Upper lobe of right lung (tissue), 1 donor: ENCODE results near the gene BCAR3. TPM values are rescaled to one million over a fixed set of nuclear protein-coding genes. Genes with fewer than 3 reads are reported as not detected.
A peak's percentile ranks its signal among the peaks of the same experiment; 100 is the strongest.

Experiments
- ATAC-seq: fragments of 200-7000 bp; cut with Tn5 transposase; one replicate; pipeline ENCODE4 v1.9.1; 2020; ENCODE audit warnings: mild to moderate bottlenecking, moderate library complexity
- DNase-seq: peaks from one replicate; pipeline ENCODE4 v3.0.0-alpha.2; 2020
- H3K27ac ChIP-seq: fragments of 200-600 bp; one replicate; pipeline ENCODE4 v1.8.0; 2022
- H3K27me3 ChIP-seq: fragments of 200-600 bp; one replicate; pipeline ENCODE4 v1.8.0; 2022; ENCODE audit warnings: mild to moderate bottlenecking
- H3K36me3 ChIP-seq: fragments of 200-600 bp; one replicate; pipeline ENCODE4 v1.8.0; 2022
- H3K4me1 ChIP-seq: fragments of 200-600 bp; one replicate; pipeline ENCODE4 v1.8.0; 2022
- H3K4me3 ChIP-seq: fragments of 200-600 bp; one replicate; pipeline ENCODE4 v1.8.0; 2022; ENCODE audit warnings: mild to moderate bottlenecking
- H3K9me3 ChIP-seq: fragments of 200-600 bp; one replicate; pipeline ENCODE4 v1.8.0; 2022
- CTCF ChIP-seq: fragments of 200-600 bp; IDR thresholded peaks from one replicate; pipeline ENCODE4 v1.8.0; 2022; ENCODE audit warnings: antibody characterized with exemption
- intact Hi-C: fragments of 100-400 bp; cut with DNase I; formaldehyde crosslinking; loops from one replicate; pipeline ENCODE4 v1.11.0; 2022
- total RNA-seq: library from RNA; stranded (reverse); fragmentation: NEBNext Ultra II Directional; extraction: Animal tissue kit (Norgen Biotek cat#: 25700); gene quantifications from one replicate; pipeline ENCODE4 v1.2.1, GENCODE V29; 2021
- donor health status: DM: no; HTN: yes; CAD: no; lungs with severe emphysema.

The BCAR3 gene
- total RNA-seq, 1 donor from 2014 or later: 23.5 TPM

- TF ChIP-seq CTCF: no peak
- ATAC-seq (no peak), DNase-seq (peak; percentile 36)
- Histone ChIP-seq H3K4me1 (peaks cover 23% of the 10 kb centered on the region), H3K4me3 (no peak overlapping the region), H3K9me3 (no peaks in the 10 kb centered on the region), H3K27me3 (no peaks in the 10 kb centered on the region), H3K27ac (no peak overlapping the region), H3K36me3 (no peaks in the 10 kb centered on the region)
- intact Hi-C loops: no loop called here
Measured at GRCh38 chr1:93694039-93694438, 12.4 kb upstream of the BCAR3 start.

- peak; percentile 77 for ATAC-seq
- peak; percentile 63 for DNase-seq
Measured at GRCh38 chr1:93692983-93693591, 11.4 kb upstream of the BCAR3 start.

GRCh38 chr1:93692451-93692861, 10.8 kb upstream of the BCAR3 start:
- peak; percentile 26 for DNase-seq
- no peaks in the 10 kb centered on the region for H3K36me3 ChIP-seq
- TF ChIP-seq CTCF: no peak
- no peak overlapping the region for H3K4me3 ChIP-seq
- intact Hi-C loops: no loop called here
- H3K9me3 ChIP-seq: no peaks in the 10 kb centered on the region
- peak overlapping the region; percentile 55 for H3K27ac ChIP-seq
- peak; percentile 32 for ATAC-seq
- peaks cover 23% of the 10 kb centered on the region for H3K4me1 ChIP-seq
- H3K27me3 ChIP-seq: no peaks in the 10 kb centered on the region

More at GRCh38 chr1:93692983-93693591, 11.4 kb upstream of the BCAR3 start:
- Histone ChIP-seq H3K4me3 (no peak overlapping the region), H3K9me3 (no peaks in the 10 kb centered on the region), H3K4me1 (peaks cover 23% of the 10 kb centered on the region), H3K36me3 (no peaks in the 10 kb centered on the region), H3K27ac (peak overlapping the region; percentile 55), H3K27me3 (no peaks in the 10 kb centered on the region)
- no peak for TF ChIP-seq CTCF
- intact Hi-C loops: no loop called here

GRCh38 chr1:93692026-93692425, 10.4 kb upstream of the BCAR3 start:
- no peak for TF ChIP-seq CTCF
- H3K4me1 ChIP-seq: peaks cover 23% of the 10 kb centered on the region
- no peaks in the 10 kb centered on the region for H3K9me3 ChIP-seq
- H3K4me3 ChIP-seq: no peak overlapping the region
- peak overlapping the region; percentile 55 for H3K27ac ChIP-seq
- no peak for DNase-seq
- intact Hi-C loops: no loop called here
- no peaks in the 10 kb centered on the region for H3K36me3 ChIP-seq
- no peak for ATAC-seq
- no peaks in the 10 kb centered on the region for H3K27me3 ChIP-seq

GRCh38 chr1:93690921-93691789, 9.5 kb upstream of the BCAR3 start:
- Histone ChIP-seq H3K9me3 (no peaks in the 10 kb centered on the region), H3K27me3 (no peaks in the 10 kb centered on the region), H3K36me3 (no peaks in the 10 kb centered on the region), H3K4me3 (no peak overlapping the region), H3K4me1 (peaks cover 23% of the 10 kb centered on the region), H3K27ac (no peak overlapping the region)
- ATAC-seq: peak; percentile 33
- no peak for DNase-seq
- intact Hi-C loops: no loop called here
- TF ChIP-seq CTCF: no peak
